ENCODE results near the gene LCMT1. TPM values are rescaled to one million over a fixed set of nuclear protein-coding genes. Genes with fewer than 3 reads are reported as not detected.

Gene LCMT1
- polyA plus RNA-seq, 1 donor, result 72.3 TPM

DNA sequence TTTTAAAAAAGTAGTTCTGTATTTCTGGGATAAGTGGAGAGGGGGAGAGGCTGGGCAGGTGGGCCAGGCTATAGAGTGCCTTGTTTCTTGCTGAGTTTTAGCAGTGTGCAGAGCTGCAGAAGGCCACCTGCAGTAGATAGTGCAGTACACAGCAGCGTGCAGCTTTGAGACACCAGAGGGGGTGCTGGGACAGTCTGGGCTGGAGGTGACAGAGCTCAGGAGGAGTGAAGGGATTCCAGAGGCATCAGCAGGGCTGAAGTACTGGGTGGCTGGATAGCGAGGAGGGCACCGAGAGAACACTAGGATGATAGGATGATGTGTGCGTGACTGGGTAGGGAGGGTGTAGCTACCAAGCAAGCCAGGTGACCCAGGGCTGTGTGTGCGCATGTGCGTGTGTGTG is 26.6 kb downstream of the LCMT1 start:
- no peak overlapping the region for H3K27ac ChIP-seq (ENCODE audit: low read length)
- no peak overlapping the region for H3K4me3 ChIP-seq (ENCODE audit: low read length)
- no peaks in the 10 kb centered on the region for H3K27me3 ChIP-seq (ENCODE audit: control insufficient read depth, insufficient read depth, low read length)
- H3K36me3 ChIP-seq (ENCODE audit: control insufficient read depth, insufficient read depth, low read length), result peaks cover 78% of the 10 kb centered on the region
- no peaks in the 10 kb centered on the region for H3K4me1 ChIP-seq (ENCODE audit: control insufficient read depth, insufficient read depth, low read length)
- DNase-seq, result no peak
- 100% methylated on average over 1 of the region's 6 CpGs for WGBS (ENCODE audit: insufficient coverage, low lambda C conversion rate)
- no peaks in the 10 kb centered on the region for H3K9me3 ChIP-seq (ENCODE audit: control insufficient read depth, low read depth, low read length)

DNA sequence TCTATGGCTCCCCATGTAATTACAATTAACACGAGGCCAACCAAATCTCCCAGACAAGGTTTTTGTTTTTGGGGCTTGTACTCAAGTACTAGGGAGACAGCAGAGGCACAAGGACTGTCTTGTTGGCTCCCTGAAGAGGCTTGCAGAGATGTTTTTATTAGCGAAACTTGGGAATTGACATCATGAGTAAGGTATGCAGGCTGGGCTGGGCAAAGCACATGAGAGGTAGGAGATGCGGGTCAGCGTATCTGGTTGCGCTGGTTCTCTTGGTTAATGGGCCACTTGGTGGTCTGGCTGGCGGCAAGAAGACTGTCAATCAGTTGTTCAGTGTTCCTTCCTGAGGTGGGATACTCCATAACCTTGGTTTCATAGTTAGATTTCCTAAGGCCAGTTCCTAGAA is 28.9 kb downstream of the LCMT1 start:
- peaks cover 85% of the 10 kb centered on the region for H3K36me3 ChIP-seq (ENCODE audit: control insufficient read depth, insufficient read depth, low read length)

DNA sequence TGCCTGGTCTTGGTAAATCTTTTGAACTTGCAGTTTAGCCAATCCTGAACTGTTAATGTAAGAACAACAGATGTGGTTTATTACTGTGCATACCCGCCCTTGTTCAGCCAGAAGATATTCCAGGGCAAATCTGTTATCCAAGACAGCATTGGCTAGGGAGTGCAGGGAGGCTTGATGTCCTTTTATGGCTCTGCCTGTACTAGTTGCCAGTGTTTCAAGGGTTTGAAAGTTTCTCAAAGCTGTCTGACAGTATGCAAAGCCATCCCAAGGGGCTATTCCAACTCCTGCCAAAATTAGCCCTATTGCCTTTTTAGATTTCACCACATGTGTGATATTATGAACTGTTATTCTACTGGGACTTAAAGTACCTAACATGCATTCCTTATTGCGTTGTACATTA is 30.1 kb downstream of the LCMT1 start:
- no peaks in the 10 kb centered on the region for H3K4me1 ChIP-seq (ENCODE audit: control insufficient read depth, insufficient read depth, low read length)
- H3K27me3 ChIP-seq (ENCODE audit: control insufficient read depth, insufficient read depth, low read length), result no peaks in the 10 kb centered on the region
- no CpG with 5 or more reads among the region's 2 CpGs for WGBS (ENCODE audit: insufficient coverage, low lambda C conversion rate)
- DNase-seq, result no peak
- H3K27ac ChIP-seq (ENCODE audit: low read length), result no peak overlapping the region
- peaks cover 83% of the 10 kb centered on the region for H3K36me3 ChIP-seq (ENCODE audit: control insufficient read depth, insufficient read depth, low read length)
- H3K4me3 ChIP-seq (ENCODE audit: low read length), result no peak overlapping the region
- no peaks in the 10 kb centered on the region for H3K9me3 ChIP-seq (ENCODE audit: control insufficient read depth, low read depth, low read length)

More for the DNA sequence above, 28.9 kb downstream of the LCMT1 start:
- no CpG with 5 or more reads among the region's 6 CpGs for WGBS (ENCODE audit: insufficient coverage, low lambda C conversion rate)
- H3K4me3 ChIP-seq (ENCODE audit: low read length), result no peak overlapping the region
- H3K4me1 ChIP-seq (ENCODE audit: control insufficient read depth, insufficient read depth, low read length), result no peaks in the 10 kb centered on the region
- H3K9me3 ChIP-seq (ENCODE audit: control insufficient read depth, low read depth, low read length), result no peaks in the 10 kb centered on the region
- H3K27ac ChIP-seq (ENCODE audit: low read length), result no peak overlapping the region
- no peak for DNase-seq
- no peaks in the 10 kb centered on the region for H3K27me3 ChIP-seq (ENCODE audit: control insufficient read depth, insufficient read depth, low read length)

DNA sequence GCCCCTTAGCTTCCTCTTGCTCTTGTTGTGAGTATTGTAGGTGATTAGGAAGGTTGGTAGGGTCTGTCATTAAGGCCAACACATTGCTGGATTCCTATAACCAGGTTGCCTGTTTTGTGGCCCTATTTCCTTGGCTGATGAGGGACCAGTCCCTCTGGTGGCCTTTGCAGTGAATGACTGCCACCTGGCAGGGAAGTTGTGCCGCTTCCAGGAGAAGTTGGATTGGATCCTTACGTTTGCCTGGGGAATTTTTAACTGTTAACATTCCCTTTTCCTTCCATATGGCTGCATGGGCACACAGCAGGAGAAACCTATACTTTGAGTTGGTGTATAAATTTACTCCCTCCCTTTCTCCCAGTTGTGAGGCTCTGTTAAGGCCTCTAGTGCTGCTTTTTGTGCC is 32.4 kb downstream of the LCMT1 start:
- Histone ChIP-seq H3K4me3 (ENCODE audit: low read length) (no peak overlapping the region), H3K9me3 (ENCODE audit: control insufficient read depth, low read depth, low read length) (no peaks in the 10 kb centered on the region), H3K4me1 (ENCODE audit: control insufficient read depth, insufficient read depth, low read length) (no peaks in the 10 kb centered on the region), H3K36me3 (ENCODE audit: control insufficient read depth, insufficient read depth, low read length) (peaks cover 83% of the 10 kb centered on the region), H3K27ac (ENCODE audit: low read length) (no peak overlapping the region), H3K27me3 (ENCODE audit: control insufficient read depth, insufficient read depth, low read length) (no peaks in the 10 kb centered on the region)
- no CpG with 5 or more reads among the region's 2 CpGs for WGBS (ENCODE audit: insufficient coverage, low lambda C conversion rate)
- no peak for DNase-seq

DNA sequence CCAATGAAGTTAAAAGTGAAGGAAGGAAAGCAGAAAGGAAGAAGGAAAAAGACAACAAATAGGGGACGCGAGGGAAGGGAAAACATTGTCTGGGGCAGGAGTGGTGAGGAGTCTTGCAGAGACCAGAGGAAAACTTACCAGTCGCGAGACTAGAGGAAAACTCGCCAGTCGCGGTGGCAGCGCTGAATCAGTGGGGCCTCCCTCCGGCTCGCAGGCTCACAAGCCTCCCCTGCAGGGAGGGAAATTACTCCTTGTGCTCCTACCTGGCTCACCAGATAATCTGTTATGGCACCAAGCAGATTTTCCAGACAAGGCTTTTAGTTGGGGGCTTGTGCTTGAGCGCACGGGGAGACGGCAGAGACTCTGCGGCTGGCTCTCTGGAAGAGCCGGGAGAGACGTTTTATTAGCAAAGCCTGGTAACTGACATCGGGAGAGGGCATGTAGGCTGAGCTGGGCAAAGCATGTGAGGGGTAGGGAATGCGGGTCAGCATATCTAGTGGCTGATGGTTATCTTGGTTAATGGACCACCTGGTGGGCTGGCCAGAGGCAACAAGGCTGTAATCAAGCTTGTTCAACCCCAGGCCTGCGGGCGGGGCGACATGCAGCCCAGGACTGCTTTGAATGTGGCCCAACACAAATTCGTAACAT is 37.1 kb downstream of the LCMT1 start:
- no peak overlapping the region for H3K4me3 ChIP-seq (ENCODE audit: low read length)
- 93% methylated on average over 3 of the region's 22 CpGs for WGBS (ENCODE audit: insufficient coverage, low lambda C conversion rate)
- no peak overlapping the region for H3K27ac ChIP-seq (ENCODE audit: low read length)
- DNase-seq, result no peak
- no peaks in the 10 kb centered on the region for H3K27me3 ChIP-seq (ENCODE audit: control insufficient read depth, insufficient read depth, low read length)
- H3K9me3 ChIP-seq (ENCODE audit: control insufficient read depth, low read depth, low read length), result no peaks in the 10 kb centered on the region
- no peaks in the 10 kb centered on the region for H3K4me1 ChIP-seq (ENCODE audit: control insufficient read depth, insufficient read depth, low read length)
- peaks cover 58% of the 10 kb centered on the region for H3K36me3 ChIP-seq (ENCODE audit: control insufficient read depth, insufficient read depth, low read length)

DNA sequence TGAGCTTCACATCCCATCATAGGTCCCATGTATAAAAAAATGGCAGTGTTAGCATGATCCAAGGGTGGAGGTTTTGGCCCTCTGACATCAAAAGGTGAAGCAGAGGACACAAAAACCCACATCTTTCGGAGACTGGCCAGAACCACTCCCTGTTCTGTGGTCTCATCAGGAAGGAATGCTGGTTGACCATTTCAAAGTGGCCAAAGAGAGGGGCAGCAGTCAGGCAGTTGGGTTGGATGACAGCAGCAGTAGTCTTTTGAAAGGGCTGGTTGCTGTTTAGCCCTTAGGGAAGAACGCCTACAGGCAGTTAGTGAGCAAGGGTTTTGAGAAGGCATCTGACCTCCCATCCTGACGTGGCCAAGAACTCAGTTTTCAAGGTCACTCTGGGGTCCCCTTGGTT is 40.5 kb downstream of the LCMT1 start:
- no peak overlapping the region for H3K27ac ChIP-seq (ENCODE audit: low read length)
- H3K36me3 ChIP-seq (ENCODE audit: control insufficient read depth, insufficient read depth, low read length), result peaks cover 52% of the 10 kb centered on the region
- no peak overlapping the region for H3K4me3 ChIP-seq (ENCODE audit: low read length)
- no peak for DNase-seq
- H3K4me1 ChIP-seq (ENCODE audit: control insufficient read depth, insufficient read depth, low read length), result no peaks in the 10 kb centered on the region
- H3K27me3 ChIP-seq (ENCODE audit: control insufficient read depth, insufficient read depth, low read length), result no peaks in the 10 kb centered on the region
- no peaks in the 10 kb centered on the region for H3K9me3 ChIP-seq (ENCODE audit: control insufficient read depth, low read depth, low read length)
- 83% methylated on average over 1 of the region's 3 CpGs for WGBS (ENCODE audit: insufficient coverage, low lambda C conversion rate)

DNA sequence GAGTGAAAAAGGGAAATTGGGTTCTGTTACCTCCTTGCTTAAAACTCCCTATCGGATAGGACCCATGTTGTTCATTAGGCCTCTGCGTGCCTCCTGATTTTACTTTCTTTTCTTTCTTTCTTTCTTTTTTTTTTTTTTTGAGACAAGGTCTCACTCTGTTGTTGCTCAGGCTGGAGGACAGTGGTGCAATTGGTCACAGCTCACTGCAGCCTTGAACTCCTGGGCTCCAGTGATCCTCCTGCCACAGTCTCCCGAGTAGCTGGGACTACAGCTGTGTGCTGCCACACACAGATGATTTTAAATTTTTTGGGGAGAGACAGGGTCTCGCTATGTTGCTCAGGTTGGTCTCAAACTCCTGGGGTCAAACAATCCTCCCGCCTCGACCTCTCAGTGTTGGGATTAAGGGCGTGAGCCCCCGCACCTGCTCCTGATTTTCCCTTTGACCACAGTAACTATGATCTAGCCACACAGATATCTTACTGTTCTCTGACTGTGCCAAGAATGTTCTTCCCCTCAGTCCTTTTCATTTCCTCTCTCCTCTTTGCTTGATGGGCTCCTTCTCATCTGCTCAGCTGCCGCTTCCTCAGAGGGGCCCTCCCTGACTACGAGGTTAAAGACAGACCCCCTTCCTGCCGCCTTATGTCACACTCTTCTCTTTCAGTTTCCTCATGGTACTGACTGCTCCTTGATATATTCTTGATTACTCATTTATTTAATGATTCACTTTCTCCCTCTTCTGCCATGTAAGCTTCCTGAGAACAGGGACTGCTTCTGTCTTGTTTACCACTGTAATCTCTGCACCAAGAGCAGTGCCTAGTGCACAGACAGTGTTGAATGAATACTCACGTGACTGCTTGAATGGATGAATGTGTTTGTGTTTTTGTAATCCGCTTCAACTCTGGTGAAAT is 44.3 kb downstream of the LCMT1 start:
- Histone ChIP-seq H3K4me1 (ENCODE audit: control insufficient read depth, insufficient read depth, low read length) (no peaks in the 10 kb centered on the region), H3K27me3 (ENCODE audit: control insufficient read depth, insufficient read depth, low read length) (no peaks in the 10 kb centered on the region), H3K36me3 (ENCODE audit: control insufficient read depth, insufficient read depth, low read length) (peaks cover 58% of the 10 kb centered on the region), H3K4me3 (ENCODE audit: low read length) (no peak overlapping the region), H3K27ac (ENCODE audit: low read length) (no peak overlapping the region), H3K9me3 (ENCODE audit: control insufficient read depth, low read depth, low read length) (no peaks in the 10 kb centered on the region)
- WGBS (ENCODE audit: insufficient coverage, low lambda C conversion rate), result 100% methylated on average over 1 of the region's 13 CpGs
- DNase-seq, result no peak

DNA sequence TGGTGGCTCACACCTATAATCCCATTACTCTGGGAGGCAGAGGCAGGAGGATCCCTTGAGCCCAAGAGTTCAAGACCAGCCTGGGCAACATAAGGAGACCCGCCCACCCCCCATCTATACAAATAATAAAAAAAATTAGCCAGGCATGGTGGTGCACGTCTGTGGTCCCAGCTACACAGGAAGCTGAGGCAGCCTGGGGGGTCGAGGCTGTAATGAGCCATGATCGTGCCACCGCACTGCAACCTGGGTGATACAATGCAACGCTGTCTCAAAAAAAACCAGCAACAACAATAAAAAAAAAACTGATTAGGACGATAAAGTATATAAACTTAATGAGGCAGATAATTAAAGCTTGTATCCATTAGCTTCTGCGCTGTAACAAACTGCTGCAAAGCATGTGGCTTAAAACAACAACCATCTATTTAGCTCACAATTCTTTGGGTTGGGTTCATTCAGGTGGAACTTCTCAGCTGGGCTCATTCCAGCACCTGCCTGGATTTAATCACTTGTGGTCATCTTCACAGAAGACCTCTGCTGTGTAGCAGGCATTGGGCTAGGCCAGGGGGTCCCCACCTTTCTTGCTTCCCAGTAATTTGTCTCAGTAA is 45.8 kb downstream of the LCMT1 start:
- Histone ChIP-seq H3K27me3 (ENCODE audit: control insufficient read depth, insufficient read depth, low read length) (no peaks in the 10 kb centered on the region), H3K9me3 (ENCODE audit: control insufficient read depth, low read depth, low read length) (no peaks in the 10 kb centered on the region), H3K27ac (ENCODE audit: low read length) (no peak overlapping the region), H3K36me3 (ENCODE audit: control insufficient read depth, insufficient read depth, low read length) (peaks cover 57% of the 10 kb centered on the region), H3K4me3 (ENCODE audit: low read length) (no peak overlapping the region), H3K4me1 (ENCODE audit: control insufficient read depth, insufficient read depth, low read length) (no peaks in the 10 kb centered on the region)
- no peak for DNase-seq
- 100% methylated on average over 1 of the region's 8 CpGs for WGBS (ENCODE audit: insufficient coverage, low lambda C conversion rate)

DNA sequence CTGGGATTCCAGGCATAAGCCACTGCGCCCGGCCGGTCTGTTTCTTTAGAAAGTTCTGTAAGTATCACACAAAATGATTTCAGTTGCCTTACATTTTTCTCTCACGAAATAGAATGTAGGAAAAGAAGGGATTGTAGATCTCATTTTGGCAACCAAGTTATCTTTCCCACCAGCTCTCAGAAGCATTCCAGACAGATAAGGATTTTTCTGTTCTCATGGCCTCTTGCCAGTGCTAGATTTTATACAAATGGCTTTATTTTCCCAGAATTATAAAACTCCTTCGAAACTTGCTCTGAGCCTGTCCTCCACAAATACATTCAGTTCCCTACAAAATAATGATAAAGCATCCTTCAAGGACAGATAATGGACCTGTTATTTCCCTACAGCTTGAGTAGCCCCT is 46.9 kb downstream of the LCMT1 start:
- no peak overlapping the region for H3K4me3 ChIP-seq (ENCODE audit: low read length)
- WGBS (ENCODE audit: insufficient coverage, low lambda C conversion rate), result no CpG with 5 or more reads among the region's 5 CpGs
- DNase-seq, result no peak
- no peaks in the 10 kb centered on the region for H3K27me3 ChIP-seq (ENCODE audit: control insufficient read depth, insufficient read depth, low read length)
- no peaks in the 10 kb centered on the region for H3K9me3 ChIP-seq (ENCODE audit: control insufficient read depth, low read depth, low read length)
- no peaks in the 10 kb centered on the region for H3K4me1 ChIP-seq (ENCODE audit: control insufficient read depth, insufficient read depth, low read length)
- H3K36me3 ChIP-seq (ENCODE audit: control insufficient read depth, insufficient read depth, low read length), result peaks cover 53% of the 10 kb centered on the region
- no peak overlapping the region for H3K27ac ChIP-seq (ENCODE audit: low read length)

DNA sequence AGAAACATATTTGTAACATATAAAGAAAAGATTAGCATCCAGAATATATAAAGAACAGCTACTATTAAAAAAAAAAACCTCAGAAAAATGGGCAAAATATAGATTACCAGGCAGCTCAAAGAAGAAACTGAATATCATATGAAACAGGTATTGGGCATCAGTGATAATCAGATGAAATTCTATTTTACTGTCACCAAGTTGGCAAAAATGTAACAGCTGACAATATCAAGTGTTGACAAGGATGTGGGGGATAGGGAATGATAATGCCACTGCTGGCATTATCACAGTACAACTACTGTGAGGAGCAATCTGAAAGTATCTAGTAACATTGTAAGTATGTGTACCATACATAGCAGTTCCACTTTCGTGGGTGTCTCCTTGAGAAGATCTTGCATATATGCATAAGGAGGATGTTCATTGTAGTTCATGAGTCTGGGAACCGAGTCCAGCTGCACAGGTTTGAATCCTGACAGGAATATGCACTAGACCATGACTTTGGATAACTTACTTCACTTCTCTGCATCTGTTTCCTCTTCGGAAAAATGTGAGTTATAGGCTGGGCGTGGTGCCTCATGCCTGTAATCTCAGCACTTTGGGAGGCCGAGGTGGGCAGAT is 50.3 kb downstream of the LCMT1 start:
- no peaks in the 10 kb centered on the region for H3K4me1 ChIP-seq (ENCODE audit: control insufficient read depth, insufficient read depth, low read length)
- no CpG with 5 or more reads among the region's 5 CpGs for WGBS (ENCODE audit: insufficient coverage, low lambda C conversion rate)
- H3K9me3 ChIP-seq (ENCODE audit: control insufficient read depth, low read depth, low read length), result no peaks in the 10 kb centered on the region
- peaks cover 65% of the 10 kb centered on the region for H3K36me3 ChIP-seq (ENCODE audit: control insufficient read depth, insufficient read depth, low read length)
- DNase-seq, result no peak
- H3K27ac ChIP-seq (ENCODE audit: low read length), result no peak overlapping the region
- H3K4me3 ChIP-seq (ENCODE audit: low read length), result no peak overlapping the region
- no peaks in the 10 kb centered on the region for H3K27me3 ChIP-seq (ENCODE audit: control insufficient read depth, insufficient read depth, low read length)
